GM18858 (cell line): ENCODE measurements around the gene MAP2K1.
"Not testable (repeated sequence)": the region's sequence is repeated elsewhere in the genome, so short reads cannot be mapped to it uniquely, and the experiment has no call there.

ENCODE experiments used
- ATAC-seq: cut with Tn5 transposase; IDR thresholded peaks from one replicate; pipeline ENCODE4 v1.9.1; 2021; ENCODE audit not compliant: unreplicated experiment

The MAP2K1 gene

GRCh38 chr15:66393037-66393436 lies 6.3 kb downstream of the MAP2K1 start:
- ATAC-seq = not testable (repeated sequence)

DNA sequence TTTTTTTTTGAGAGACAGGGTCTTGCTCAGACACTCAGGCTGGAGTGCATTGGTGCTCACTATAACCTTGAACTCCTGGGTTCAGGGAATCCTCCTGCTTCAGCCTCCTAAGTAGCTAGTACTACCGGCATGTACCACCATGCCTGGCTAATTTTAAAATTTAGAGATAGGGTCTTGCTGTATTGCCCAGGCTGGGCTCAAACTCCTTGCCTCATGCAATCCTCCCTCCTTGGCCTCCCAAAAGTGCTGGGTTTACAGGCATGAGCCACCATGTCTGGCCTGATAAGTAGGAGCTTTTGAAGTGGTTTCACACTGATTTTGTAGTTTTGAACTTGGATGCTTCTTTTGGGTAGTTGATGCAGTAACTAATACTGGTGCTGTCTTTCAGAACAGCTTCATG lies 7.8 kb downstream of the MAP2K1 start:
- ATAC-seq = no peak

DNA sequence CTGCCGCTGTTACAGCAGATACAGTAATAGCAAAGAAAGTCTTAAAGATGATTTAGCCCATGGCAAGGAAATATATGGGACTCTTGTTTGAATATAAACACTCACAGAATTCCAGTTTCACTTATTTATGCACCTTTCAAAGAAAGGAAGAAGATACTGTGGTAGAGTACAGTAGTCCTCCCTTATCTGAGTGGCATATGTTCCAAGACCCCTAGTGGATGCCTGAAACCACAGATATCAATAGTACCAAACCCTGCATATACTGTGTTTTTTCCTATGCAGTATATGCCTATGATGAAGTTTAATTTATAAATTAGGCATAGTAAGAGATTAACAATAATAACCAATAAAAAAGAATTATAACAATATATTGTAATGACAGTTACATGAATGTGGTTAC lies 8.2 kb downstream of the MAP2K1 start:
- no peak for ATAC-seq

- no peak for ATAC-seq
Measured at GRCh38 chr15:66399276-66399675, 12.6 kb downstream of the MAP2K1 start.

DNA sequence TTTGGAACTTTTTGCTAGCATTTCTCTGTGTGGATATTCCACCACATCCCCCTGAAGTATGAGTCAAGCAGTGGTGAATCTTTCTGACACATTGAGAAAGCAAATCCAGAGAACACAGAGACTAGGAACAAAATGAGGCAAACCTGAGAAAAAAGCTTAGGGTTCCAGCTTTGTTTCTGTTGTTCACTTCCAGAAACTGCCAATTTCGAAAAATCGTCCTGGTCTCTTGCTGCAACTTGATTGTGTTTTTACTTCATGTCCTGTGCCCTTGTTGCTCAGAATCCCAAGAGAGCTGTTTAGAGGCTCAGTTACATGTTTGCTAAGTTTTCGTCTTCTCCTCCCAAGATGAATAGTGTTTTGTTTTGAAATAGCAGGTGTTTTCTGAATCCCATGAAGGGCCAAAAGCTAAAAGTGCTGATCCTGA lies 13.7 kb downstream of the MAP2K1 start:
- no peak for ATAC-seq

GRCh38 chr15:66401130-66402021 lies 14.7 kb downstream of the MAP2K1 start:
- no peak for ATAC-seq

GRCh38 chr15:66402761-66403284 lies 16.1 kb downstream of the MAP2K1 start:
- ATAC-seq = no peak

- no peak for ATAC-seq
Measured at GRCh38 chr15:66403323-66403722, 16.6 kb downstream of the MAP2K1 start.

DNA sequence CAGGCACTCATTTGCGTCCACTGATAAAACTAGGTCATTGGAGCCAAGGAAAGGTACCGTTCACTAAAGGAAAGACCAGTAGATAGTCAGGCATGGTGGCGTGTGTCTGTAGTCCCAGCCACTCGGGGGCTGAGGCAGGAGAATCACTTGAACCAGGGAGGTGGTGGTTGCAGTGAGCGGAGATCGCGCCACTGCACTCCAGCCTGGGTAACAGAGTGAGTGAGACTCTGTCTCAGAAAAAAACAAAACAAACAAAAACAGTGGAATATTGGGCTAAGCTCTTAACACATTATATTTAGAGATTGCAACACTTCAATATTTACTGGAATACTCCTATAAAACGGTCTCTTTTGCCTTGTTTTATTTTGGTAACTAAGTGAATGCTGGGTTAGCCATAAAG lies 17.4 kb downstream of the MAP2K1 start:
- ATAC-seq = no peak

- no peak for ATAC-seq
Measured at GRCh38 chr15:66404532-66404931, 17.8 kb downstream of the MAP2K1 start.

- ATAC-seq = no peak
Measured at GRCh38 chr15:66405007-66405406, 18.3 kb downstream of the MAP2K1 start.

GRCh38 chr15:66405615-66406014 lies 18.9 kb downstream of the MAP2K1 start:
- no peak for ATAC-seq

- ATAC-seq = no peak
Measured at GRCh38 chr15:66408254-66408653, 21.5 kb downstream of the MAP2K1 start.

DNA sequence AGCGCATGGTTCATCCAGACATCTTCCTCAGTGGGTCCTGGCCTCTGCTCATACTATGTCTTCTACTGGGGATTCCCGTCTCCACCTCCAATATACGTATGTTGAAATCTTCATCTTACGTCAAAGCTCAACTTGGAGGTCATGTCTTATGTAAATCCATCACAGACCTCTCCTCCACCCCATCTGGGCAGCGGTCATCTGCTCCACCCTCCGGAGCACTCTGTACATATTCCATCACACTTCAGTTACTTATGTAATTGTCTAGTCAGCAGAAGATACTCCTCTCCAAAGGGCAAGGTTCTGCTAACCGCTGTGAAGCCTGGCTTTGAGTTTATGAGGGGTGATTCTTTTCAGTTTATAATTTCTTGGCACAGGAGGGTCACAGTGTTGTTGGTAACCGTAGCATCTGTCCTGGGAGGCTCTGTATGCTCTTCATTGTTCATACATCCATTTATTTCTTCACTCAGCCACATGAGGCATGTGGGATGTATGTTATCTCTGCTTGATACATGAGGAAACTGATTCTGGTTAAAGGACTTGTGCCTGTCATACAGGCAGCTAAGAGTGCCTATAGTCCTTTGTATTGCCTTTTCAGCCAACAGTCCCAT lies 22.1 kb downstream of the MAP2K1 start:
- ATAC-seq = no peak

DNA sequence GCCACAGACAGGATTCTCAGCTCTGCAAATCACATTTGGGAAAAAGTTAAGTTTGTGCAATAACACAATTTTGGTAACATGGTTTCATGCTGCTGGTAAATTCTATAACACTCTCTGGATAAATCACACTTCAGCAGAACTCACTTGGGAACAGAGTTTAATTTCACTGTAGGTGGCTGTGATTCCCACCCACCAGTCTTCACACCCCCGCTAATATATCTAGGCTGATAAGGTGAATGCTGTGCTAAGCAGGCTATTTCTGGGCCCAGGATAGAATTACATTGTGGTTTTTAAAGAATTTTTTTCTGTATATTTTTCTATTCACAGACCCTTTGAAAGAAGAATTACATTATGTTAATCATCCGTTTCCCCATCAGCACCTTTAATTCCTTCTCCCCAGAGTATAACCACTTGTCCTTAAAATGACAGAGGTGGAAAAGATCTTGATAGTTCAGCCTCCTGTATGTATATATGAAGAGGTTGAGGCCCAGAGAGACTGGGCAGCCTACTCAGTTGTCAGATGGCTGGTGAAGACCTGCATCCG lies 22.9 kb downstream of the MAP2K1 start:
- no peak for ATAC-seq

DNA sequence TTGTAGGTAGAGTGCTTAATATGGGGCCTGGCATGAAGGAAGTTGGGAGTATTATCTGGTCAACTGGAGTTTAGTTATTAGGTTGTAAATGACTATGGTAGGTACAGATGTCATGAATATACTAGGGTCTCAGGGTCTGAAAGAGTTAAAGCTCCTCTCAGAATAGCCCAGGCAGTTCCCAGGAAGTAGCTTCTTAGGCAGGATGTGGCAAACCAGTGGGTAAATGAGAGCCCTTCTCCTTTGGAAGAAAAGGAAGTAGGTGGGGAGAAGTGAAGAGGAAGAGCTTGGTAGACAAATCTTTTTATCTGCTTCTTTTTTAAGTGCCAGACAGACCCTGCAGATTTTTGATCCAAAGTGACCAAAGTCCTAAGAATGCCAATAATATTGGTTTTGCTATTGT lies 24.5 kb downstream of the MAP2K1 start:
- no peak for ATAC-seq

DNA sequence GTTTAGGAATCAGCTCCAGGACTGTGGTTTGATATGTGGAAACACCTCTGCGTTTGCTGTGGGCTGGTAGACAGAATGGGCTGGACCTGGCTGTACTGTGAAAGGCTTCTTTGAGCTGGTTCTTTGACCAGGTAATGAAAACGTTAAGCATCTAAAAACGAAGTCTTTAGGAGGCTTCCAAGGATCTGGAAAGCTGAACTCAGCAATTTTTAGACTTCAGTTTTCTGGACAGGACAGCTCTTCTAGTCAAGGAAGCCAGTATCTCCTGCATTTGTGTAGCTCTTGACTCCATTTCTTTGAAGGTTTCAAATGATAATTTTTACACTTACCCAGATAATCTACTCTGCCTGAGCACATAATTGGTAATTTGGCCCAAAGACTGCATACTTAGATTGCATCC lies 25.5 kb downstream of the MAP2K1 start:
- ATAC-seq = no peak

DNA sequence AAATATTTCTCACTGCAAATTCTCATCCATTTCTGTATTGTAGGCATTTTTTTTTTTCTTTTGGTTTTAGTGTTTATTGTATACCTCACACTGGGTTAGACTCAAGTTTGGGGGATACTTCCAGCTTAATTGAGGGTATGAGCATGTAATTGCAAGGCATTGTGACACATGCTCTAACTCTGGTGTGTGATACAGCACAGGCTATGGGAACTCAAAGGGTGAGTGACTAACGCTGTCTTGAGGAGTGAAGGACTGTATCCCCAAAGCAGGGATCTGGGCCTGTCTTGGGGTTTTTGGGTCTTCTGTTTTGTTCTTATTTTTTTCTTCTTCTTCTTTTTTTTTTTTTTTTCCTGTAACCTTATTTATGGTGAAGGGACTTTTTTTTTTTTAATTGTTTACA lies 26.9 kb downstream of the MAP2K1 start:
- no peak for ATAC-seq

DNA sequence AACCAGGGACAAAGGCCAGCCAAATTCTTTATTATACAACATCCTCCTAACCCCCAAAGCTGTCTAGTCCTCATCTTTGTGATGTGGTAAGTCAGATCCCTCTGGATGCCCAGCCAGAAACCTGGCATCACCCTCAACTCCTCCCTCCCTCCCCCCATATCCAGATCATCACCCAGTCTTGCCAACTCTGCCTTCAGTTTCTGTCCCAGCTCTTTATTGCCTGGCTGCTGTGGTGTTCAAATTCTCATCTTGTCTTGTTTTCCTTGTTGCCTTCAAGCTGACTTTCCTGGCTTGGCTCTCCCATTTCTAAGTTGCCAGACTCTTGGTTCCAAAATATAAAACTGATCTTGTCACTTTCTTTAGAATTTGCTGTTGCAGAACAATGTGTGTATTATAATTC lies 28.6 kb downstream of the MAP2K1 start:
- ATAC-seq = no peak

DNA sequence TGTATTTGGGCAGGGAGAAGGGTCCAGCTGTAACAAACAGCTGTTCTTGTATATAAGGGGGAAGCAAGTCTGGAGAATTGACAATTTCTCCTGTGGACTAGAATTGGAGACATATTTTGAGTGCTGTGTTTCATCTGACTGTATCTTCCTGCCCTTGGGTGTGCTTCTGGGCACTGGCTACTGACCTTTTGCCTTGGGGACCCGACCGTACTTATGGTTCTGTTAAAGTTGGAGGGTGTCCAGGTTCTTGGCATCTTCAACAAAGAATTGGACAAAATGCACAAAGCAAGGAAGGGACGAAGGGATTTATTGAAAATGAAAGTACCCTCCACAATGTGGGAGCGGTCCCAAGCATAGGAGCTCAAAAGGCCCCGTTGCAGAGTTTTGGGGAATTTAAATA lies 31.0 kb downstream of the MAP2K1 start:
- ATAC-seq = no peak

DNA sequence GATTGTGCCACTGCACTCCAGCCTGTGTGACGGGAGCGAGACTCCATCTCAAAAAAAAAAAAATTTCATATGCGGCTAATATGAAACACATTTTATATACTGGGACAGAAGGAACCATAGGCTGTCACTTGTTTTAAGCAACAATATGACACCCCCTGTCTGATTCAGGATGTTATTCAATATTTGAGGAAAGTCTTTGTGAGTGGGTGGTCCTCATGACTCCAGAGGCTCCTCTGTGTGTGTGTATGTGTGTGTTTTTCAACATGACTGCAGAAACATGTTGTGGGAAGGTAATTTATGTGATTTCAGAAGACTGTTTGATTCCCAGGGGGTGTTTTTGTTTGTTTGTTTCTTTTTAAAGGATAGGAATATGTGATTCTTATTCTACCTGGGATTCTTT lies 32.8 kb downstream of the MAP2K1 start:
- ATAC-seq = no peak

- no peak for ATAC-seq
Measured at GRCh38 chr15:66422347-66422746, 35.6 kb downstream of the MAP2K1 start.
